Activated CD4-positive, alpha-beta T cell treated with anti-CD3 and anti-CD28 coated beads, Interleukin-2, Interleukin-4, amounts not matched to agents 100 ng/mL and 50 ng/mL, durations not matched to agents 16 hours and 8 hours (primary cell): Measurements from ENCODE around the gene SLC39A11.

Source experiments
- DNase-seq: peaks from one replicate; pipeline ENCODE4 v3.0.0-alpha.2; 2020; ENCODE audit warnings: low spot score

SLC39A11 gene

DNA sequence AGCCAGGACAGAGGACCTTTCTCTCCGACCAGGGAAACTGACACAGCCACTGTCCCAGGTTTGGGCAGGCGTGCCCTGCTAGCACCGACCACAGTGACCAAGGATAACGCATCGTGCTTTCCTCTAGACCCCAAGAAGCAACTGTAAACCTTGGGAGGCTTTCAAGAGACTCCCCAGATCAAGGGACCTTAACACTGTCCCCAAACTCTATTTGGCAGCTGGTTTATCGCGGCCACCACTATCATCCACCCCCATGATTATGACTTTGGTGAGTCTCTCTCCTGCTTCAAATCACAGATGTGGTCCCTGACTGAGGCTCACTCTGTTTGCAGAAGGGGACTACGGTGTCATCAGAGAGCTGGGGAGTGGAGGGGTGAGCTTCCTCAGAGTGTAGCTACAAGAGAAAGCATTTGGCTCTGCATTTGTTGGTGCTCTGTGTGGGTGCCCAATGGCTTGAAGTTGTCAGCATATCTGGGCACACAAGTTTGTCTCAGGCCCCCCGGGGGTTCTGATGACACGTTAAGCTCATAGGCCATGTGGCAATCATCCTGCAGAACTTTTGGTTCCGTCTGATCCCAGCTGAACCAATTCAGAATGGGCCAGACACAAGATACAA is 408.0 kb downstream of the SLC39A11 start:
- no peak for DNase-seq

- no peak for DNase-seq
Observed at GRCh38 chr17:72683506-72684404, 408.7 kb downstream of the SLC39A11 start.

DNA sequence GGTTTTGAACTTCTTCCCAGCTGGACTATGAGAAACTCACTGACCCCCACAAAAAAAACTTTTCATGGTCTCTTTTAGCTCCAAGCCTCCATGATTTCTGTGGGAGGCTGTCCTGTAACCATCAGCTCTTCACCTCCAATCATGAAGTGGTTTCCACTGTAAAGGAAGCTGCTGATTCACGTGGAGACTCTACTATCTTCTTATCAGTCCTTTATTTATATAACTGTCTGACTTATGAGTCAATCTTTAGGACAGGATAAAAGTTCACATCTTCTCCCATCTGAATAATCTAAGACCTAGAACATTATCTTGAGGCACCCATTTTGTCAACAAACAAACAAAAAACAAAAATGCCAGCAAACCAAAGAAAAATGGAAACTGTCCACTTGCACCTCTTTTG is 409.9 kb downstream of the SLC39A11 start:
- no peak for DNase-seq

DNA sequence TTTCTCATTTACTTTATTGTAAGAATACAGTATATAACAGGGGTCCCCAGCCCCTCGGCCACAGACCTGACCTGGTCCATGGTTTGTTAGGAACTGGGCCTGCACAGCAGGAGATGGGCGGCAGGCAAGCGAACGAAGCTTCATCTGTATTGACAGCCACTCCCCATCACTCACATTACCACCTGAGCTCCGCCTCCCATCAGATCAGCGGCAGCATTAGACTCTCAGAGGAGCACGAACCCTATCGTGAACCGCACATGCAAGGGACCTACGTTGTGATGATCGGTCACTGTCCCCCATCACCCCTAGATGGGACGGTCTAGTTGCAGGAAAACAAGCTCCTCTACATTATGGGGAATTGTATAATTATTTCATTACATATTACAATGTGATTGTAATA is 410.6 kb downstream of the SLC39A11 start:
- no peak for DNase-seq

DNA sequence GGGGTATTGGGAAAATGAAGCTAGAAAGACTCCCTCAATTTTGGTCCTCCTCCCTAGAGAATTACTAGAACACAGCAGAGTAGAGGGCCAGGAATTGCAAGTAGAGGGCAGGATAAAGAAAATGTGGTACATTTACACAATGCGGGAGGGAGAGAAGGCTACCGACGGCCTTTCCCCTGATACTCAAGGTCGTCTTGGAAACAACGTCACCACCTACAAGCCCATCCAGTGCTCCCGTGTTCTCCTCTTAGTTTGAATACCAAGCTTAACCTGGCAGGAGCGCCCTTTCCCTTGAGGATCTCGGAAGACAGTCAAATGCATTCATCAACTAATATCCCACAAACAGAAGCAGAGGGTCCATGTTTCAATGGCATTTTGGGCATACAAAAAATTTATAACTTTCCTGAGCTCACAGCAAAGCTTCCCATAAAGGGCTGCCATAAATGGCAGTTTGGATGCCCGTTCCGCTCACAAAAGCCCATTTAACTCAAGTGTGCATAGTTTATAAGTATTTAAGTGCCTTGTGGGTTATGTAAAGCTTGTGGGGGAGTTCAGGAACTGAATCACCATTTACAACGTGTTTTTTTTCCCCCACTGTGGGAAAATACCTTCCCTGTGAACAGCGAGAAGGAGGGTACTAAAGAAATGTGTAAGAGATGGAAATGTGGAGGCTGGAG is 414.6 kb downstream of the SLC39A11 start:
- DNase-seq = no peak

- DNase-seq = no peak
Observed at GRCh38 chr17:72677108-72677507, 415.4 kb downstream of the SLC39A11 start.

GRCh38 chr17:72672729-72673128 is 419.8 kb downstream of the SLC39A11 start:
- DNase-seq = no peak

DNA sequence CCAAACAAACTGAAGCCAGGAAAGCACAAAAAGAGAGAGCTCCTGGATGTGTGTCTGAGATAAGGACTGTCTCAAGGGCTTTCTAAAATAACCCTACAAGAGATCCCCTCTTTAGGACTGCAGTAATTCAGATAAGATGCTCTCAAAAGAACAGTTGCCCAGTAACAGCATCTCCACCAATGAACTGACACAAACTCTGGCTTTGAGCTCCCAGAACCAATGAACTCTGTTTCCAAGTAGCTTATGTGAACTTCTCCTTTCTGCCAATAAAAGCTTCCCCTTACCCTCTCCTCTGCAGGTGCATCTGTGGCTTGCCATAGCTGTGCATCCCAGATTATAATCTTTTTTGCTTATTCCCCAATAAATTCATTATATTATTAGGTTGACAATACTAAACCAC is 421.5 kb downstream of the SLC39A11 start:
- no peak for DNase-seq

GRCh38 chr17:72667096-72668063 is 425.1 kb downstream of the SLC39A11 start:
- no peak for DNase-seq

DNA sequence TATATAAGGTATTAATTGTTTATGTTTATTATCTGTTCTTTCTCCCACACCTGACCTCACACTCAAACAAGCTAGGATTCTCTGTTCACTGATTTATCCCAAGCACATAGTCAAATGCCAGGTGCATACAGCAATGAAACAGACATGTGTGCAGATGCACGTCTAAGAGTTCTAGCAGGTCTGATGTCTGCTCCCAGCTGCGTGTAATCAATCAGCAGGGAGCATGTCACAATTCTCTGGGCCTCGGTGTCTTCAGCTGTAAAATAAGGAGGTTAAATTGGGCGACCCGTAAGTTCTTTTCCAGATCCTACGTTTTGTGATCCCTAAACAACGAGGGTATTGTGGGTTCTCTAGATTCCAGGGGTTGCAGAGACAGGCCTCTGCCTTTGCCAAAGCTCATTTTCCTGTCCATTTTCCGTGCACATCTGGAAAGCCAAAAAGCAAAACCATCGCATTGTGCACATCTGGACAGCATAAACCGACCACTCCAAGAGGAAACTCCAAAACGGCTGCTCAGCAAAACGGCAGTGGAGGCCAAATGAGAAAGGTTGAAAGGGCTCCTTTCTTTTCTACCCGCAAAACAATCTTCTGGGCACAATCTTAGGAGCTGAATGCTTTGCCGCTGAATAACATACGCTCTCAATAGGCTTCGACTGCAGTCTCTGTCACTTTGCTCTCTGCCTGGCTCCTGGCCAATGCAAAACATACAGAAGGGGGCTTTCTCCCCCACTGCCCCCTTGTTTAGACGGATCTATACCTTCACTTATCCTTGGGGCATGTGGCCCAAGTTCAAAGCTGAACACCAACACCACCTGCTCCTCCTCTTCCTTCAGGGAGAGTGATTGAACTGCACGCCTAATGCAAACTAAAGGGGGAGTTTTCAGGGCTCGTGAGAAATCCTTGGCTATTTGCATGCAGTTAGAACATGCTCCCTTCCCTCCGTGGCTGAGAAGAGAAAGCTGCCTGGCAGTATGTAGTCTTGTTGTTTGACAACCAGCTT is 426.3 kb downstream of the SLC39A11 start:
- no peak for DNase-seq

GRCh38 chr17:72662827-72663190 is 429.7 kb downstream of the SLC39A11 start:
- DNase-seq = no peak

DNA sequence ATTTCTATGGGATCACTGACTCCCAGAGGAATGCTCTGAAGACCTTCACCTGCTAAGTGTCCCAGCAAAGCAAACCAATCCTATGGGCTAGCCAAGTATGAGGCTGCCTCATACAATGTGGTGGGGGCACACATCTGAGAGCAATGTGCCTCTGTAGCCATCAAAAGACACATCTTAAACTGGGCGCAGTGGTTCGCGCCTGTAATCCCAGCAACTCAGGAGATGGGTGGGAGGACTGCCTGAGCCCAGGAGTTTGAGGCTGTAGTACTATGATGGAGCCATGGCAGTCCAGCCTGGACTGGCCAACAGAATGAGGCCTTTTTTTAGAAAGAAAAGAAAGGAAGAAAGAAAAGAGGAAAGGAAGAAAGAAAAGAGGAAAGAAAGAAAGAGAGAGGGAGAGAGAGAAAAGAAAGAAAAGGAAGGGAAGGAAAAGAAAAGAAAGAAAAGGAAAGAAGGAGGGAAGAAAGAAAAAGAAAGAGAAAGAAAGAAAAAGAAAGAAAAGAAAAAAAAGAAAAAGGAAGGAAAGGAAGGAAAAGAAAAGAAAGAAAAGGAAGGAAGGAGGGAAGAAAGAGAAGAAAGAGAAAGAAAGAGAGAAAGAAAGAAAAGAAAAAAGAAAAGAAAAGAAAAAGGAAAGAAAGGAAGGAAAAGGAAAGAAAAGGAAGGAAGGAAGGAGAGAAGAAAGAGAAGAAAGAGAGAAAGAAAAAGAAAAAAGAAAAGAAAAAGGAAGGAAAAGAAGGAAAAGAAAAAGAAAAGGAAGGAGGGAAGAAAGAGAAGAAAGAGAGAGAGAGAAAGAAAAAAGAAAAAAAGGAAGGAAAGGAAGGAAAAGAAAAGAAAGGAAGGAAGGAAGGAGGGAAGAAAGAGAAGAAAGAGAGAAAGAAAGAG is 430.3 kb downstream of the SLC39A11 start:
- DNase-seq = no peak

GRCh38 chr17:72661116-72661944 is 431.2 kb downstream of the SLC39A11 start:
- no peak for DNase-seq

GRCh38 chr17:72660274-72661115 is 432.0 kb downstream of the SLC39A11 start:
- no peak for DNase-seq

DNA sequence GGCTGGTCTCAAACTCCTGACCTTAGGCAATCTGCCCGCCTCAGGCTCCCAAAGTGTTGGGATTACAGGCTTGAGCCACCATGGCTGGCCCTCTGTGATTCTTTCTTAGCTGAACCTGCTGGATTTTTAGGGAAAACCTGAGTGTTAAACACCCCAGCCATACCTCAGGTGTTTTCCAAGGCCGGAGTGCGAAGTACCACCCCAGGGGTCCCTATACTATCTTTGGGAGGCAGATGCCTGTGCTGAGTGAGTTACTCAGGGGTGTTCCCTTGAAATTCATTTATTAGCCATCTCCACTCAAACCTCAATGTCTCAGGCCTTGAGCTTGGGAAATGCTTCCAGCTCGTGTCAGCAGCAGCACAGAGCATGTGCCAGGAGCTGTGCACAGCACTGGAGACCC is 432.7 kb downstream of the SLC39A11 start:
- no peak for DNase-seq

DNA sequence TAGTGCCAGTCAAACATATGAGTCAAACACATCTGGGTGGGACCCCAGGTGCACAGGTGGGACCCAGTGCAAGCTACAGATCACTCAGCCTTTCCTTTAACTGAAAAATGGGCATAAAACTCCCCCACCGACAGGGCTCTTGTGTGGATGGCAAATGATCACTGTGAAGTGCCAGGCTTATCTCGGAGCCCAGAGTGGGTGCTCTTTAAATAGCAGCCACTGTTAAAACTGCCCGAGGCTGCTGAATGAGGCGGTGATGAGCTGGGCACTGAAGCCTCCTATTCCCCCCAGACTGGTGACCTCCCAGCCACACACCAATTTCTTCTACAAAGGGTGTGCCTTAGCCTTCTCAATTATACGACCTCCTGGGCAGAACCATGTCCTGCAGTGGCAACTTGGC is 433.8 kb downstream of the SLC39A11 start:
- no peak for DNase-seq

DNA sequence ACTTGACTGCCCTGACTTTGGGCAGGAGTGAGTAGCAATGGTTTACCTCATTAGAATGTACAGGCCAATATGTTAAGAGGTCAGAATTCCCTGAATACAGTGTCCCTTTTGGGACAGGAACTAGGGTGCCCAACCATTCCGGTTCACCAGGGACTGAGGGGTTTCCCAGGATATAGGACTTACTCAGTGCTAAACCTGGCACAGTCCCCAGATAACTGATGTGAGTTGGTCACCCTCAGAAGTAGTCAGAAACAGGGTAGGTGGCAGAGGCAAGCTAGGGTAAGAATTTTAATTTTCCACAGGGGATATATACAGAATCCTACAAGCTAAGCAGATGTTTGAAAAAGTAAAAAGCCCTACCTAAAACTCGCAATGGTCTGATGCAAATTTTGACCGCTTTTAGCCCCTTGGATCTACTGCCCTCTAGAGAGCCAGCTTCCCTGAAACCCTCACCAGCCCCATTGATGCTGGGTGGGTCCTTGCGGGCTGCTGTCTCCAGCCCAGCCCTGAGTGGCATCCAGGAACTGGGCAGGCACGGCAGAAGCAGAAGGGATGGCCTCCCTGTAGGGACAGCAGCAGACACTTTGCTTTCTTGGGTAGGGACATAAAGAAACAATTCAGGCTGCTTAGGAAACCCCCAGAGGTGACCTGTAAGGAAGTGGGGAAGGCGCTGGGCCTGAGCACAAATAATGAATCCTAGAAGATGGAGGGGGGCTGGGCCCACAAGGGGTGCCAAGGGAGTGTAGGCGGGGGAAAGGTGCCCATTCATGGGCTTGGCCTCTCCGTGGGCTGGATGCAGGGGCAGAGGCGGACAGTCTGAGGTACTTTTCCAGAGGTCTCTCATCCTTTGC is 434.8 kb downstream of the SLC39A11 start:
- DNase-seq = no peak
